LNCaP clone FGC (cell line): Measurements from ENCODE around the gene KRTAP12-2.

Source experiments
- DNase-seq: peaks from one replicate; pipeline ENCODE4 v3.0.0-alpha.2; 2011; ENCODE audit warnings: low read depth
- H3K4me3 ChIP-seq: 2 replicates; pipeline ENCODE4 v1.5.1; 2011; ENCODE audit warnings: mild to moderate bottlenecking, low read depth, low read length, control low read depth
- TF ChIP-seq, protein P1 (sequence below): IDR thresholded peaks from 2 replicates; pipeline ENCODE4 v1.5.1; 2012; ENCODE audit warnings: mild to moderate bottlenecking; ENCODE audit not compliant: control insufficient read depth, insufficient read depth; ENCODE audit errors: extremely low read depth

Gene KRTAP12-2

DNA sequence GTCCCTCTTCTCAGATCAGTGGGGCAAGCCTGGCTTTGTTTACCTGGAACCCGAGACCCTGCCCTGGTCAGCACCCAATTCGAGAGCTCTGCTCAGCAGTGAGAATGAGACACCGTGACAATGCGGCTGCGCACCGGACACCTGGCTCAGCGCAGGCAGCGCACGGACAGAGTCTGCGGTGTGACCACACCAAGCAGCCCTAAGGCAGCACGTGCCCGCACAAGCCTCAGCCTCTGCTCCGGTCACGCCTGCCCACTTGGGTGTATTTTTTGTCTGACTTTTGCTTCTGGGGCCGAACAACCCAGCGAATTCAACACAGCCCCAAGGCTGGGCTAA lies 50.2 kb downstream of the KRTAP12-2 start:
- no peak overlapping the region for H3K4me3 ChIP-seq
- no peak for DNase-seq
- TF ChIP-seq, protein P1, sequence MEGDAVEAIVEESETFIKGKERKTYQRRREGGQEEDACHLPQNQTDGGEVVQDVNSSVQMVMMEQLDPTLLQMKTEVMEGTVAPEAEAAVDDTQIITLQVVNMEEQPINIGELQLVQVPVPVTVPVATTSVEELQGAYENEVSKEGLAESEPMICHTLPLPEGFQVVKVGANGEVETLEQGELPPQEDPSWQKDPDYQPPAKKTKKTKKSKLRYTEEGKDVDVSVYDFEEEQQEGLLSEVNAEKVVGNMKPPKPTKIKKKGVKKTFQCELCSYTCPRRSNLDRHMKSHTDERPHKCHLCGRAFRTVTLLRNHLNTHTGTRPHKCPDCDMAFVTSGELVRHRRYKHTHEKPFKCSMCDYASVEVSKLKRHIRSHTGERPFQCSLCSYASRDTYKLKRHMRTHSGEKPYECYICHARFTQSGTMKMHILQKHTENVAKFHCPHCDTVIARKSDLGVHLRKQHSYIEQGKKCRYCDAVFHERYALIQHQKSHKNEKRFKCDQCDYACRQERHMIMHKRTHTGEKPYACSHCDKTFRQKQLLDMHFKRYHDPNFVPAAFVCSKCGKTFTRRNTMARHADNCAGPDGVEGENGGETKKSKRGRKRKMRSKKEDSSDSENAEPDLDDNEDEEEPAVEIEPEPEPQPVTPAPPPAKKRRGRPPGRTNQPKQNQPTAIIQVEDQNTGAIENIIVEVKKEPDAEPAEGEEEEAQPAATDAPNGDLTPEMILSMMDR, result no peak
